HPDE6-E6E7 (cell line): Measurements from ENCODE around the gene GOLGA8M.
"Not testable (repeated sequence)": the region's sequence is repeated elsewhere in the genome, so short reads cannot be mapped to it uniquely, and the experiment has no call there.

Experiments used
- DNase-seq: peaks from one replicate; pipeline ENCODE4 v3.0.0; 2011; ENCODE audit warnings: missing footprints; ENCODE audit errors: extremely low spot score

Gene GOLGA8M

DNA sequence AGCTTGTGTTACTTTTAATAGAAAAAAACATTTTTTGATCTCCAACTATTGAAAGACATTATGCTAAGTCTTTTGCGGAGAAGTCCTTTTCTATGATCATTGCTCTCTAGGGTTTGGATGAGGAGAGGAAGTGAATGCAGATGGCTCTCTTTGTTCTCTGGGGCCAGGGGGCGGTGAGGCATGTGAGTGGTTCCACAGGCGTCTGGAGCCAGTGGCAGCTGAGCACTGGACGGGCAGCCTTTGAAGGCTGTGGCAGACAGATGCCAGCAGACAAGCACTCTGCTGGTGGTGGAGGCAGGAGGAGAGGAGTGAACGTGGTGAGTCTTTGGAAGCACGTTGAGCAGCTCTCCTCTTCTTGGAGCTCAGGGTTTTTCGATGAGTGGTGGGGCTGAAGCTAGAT lies 51.5 kb downstream of the GOLGA8M start:
- not testable (repeated sequence) for DNase-seq

DNA sequence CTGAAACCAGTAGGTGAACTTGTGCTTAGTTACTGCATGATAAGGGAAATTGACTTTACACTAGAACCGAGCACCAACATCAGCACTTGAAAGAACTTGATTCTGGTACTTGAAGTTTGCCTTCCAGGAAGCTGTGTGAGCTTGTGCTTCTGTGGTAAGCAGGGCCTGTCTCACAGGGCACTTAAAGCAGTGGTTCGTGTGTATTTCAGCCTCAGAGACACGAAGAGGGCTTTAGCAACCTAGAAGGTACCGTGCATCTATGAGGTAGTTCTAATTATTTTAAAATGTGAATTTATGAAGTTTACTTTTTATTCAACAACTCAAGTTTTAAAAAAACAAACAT lies 56.2 kb downstream of the GOLGA8M start:
- not testable (repeated sequence) for DNase-seq

DNA sequence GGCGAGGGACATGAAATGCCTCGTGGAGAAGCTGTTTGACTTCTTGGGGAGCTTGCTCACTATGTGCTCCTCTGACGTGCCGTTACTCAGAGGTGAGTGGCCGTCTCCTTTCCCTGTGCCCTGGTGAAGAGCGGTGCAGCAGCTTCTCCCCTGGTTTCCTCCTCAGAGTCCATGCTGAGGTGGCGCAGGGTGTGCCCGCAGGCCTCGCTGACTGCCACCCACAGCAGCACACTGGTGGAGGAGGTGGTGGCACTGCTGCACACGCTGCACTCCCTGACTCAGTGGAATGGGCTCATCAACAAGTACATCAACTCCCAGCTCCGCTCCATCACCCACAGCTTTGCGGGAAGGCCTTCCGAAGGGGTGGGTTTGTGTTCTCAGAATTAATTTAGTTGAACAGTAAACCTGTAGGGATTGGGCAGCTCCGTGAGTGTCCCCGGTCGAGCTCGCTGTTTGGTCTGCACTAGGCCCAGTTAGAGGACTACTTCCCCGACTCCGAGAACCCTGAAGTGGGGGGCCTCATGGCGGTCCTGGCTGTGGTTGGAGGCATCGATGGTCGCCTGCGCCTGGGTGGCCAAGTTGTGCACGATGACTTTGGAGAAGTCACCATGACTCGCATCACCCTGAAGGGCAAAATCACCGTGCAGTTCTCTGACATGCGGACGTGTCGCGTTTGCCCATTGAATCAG lies 56.7 kb downstream of the GOLGA8M start:
- DNase-seq, result not testable (repeated sequence)

DNA sequence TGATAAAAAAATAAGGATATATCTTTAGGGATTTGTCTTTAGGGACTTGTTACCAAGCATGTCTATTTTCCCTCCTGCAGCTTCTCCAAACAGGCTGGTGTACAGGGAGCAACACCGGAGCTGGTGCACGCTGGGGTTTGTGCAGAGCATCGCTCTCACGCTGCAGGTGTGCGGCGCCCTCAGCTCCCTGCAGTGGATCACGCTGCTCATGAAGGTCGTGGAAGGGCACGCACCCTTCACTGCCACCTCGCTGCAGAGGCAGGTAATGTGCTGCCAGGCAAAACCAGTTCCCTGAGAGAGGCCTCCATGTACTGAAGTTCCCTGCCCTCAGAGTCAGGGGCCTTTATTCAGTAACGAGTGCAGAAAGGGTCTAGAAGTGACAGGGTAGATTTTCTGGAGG lies 58.0 kb downstream of the GOLGA8M start:
- DNase-seq, result not testable (repeated sequence)

DNA sequence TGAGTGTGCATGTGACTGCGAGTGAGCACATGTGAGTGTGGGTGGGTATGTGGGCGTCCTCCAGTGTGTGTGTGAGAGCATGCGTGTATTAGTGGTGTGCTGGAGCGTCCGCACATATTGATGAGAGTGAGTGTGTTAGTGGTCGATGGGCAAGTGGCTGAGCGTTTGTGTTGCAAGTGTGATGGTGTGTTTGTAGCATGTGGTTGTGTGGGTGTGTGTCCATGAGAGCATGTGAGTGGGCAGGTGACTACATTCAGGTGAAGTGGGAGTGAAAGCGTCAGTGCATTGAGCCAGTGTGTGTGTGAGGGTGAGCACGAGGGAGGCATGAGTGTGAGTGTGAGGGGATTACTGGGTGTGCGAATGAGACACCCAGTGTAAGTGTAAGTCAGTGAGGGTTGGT lies 59.7 kb downstream of the GOLGA8M start:
- DNase-seq, result not testable (repeated sequence)
